Measurements from ENCODE around the gene RUFY4. TPM values are rescaled to one million over a fixed set of nuclear protein-coding genes. Genes with fewer than 3 reads are reported as not detected.
A peak's percentile ranks its signal among the peaks of the same experiment; 100 is the strongest.
"Not testable (repeated sequence)": the region's sequence is repeated elsewhere in the genome, so short reads cannot be mapped to it uniquely, and the experiment has no call there.

The RUFY4 gene, protein sequence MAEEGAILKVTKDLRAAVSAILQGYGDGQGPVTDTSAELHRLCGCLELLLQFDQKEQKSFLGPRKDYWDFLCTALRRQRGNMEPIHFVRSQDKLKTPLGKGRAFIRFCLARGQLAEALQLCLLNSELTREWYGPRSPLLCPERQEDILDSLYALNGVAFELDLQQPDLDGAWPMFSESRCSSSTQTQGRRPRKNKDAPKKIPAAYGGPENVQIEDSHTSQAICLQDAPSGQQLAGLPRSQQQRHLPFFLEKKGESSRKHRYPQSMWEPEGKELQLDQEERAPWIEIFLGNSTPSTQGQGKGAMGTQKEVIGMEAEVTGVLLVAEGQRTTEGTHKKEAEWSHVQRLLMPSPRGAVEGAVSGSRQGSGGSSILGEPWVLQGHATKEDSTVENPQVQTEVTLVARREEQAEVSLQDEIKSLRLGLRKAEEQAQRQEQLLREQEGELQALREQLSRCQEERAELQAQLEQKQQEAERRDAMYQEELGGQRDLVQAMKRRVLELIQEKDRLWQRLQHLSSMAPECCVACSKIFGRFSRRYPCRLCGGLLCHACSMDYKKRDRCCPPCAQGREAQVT
- under 1 TPM in 2 of 4 donors, not detected in 2; 0.60 to 0.95 TPM for total RNA-seq

DNA sequence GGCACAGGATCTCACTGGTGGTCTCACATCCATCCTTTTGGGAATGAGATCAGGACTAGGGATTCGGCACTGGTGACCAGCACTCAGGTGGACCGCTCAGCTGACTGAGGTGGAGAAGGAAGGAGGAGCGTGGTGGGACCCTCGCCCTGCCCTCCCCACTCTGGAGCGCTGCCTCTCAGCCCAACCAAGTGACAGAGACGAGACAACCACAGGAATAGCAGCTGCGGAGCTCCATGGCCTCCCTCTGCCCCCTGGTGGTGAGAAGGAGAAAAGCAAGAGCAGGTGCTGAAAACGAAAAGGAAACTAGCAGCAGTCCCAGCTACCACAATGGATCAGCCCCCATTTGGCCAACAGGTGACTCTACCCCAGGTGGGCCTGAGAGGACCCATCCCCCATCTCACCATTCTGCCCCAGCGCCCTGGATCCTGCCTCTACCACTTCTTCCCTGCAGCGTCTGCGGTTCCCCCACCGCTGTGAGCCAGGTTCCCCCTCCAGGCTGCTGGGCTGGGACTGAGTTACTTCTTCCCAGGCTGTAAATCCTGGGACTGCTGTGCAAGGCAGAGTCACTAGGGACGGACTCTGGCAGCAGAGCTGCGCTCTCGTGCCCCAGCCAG is at the start of gene RUFY4:
Gene RUFY4, plus strand, starts transcription at position 533 of the 614 bp plus-strand sequence. CDS start 1,353 bp downstream, outside the sequence.
- ATAC-seq (ENCODE audit: low FRiP score) = peak; percentile 79

DNA sequence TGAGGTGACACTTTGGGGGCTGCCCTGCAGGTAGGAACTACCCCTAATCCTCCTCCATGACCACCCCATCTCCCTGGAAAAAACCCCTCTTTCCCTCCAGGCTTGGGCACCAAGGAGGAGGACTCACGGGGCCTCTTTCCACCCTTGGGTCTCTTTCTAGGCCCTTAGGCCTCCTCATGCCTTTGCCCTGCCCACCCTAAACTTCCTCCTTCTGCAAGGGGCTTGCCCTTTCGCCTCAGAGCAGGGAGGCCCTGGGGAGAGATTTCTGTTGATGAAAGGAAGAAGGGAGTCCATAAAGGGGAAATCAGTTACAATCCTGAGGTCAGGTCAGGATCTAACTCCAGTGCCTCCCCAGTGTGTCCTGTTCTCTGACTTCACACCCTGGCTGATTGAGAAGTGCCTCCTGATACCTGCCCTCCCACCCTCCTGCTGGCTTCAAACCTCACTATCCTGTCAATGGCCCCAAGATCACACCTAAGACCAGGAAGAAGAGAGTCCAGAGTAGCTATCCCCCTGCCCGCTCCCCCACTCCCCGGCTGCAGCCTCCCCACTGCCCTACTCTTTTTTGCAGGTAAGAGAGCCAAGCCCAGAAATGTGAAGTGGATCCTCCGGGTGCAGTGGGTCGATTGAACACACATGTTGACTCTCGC is 49.5 kb upstream of the RUFY4 start:
- TF ChIP-seq, protein P1, sequence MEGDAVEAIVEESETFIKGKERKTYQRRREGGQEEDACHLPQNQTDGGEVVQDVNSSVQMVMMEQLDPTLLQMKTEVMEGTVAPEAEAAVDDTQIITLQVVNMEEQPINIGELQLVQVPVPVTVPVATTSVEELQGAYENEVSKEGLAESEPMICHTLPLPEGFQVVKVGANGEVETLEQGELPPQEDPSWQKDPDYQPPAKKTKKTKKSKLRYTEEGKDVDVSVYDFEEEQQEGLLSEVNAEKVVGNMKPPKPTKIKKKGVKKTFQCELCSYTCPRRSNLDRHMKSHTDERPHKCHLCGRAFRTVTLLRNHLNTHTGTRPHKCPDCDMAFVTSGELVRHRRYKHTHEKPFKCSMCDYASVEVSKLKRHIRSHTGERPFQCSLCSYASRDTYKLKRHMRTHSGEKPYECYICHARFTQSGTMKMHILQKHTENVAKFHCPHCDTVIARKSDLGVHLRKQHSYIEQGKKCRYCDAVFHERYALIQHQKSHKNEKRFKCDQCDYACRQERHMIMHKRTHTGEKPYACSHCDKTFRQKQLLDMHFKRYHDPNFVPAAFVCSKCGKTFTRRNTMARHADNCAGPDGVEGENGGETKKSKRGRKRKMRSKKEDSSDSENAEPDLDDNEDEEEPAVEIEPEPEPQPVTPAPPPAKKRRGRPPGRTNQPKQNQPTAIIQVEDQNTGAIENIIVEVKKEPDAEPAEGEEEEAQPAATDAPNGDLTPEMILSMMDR (IDR thresholded peaks at IDR 0.05) = no peak
- DNase-seq (ENCODE audit: low spot score) (no peak), ATAC-seq (ENCODE audit: low FRiP score) (no peak)

More for the DNA sequence above, at the start of gene RUFY4:
- DNase-seq (ENCODE audit: low spot score) = not testable (repeated sequence)
- TF ChIP-seq, protein P1 (IDR thresholded peaks at IDR 0.05) = peak in 1 of 3 donors; percentile 47

DNA sequence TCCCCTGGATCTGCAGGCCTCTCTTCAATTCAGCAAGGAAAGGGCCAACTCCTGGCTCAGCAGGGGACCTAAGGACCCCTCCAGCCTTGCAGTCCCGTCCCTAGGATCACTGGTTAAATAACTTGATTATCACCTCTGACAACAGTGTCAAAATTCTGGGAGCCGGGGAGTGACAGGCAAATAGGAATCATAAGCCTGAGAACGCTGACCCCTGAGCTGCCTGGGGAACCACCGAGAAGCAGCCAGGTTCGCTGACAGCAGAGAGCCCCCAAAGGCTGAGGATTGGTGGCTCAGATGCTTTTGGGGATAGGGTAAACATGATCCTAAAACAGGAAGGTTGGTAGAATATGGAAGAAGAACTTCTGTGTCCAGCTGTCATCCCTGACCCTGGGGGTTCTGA is 48.8 kb upstream of the RUFY4 start:
- ATAC-seq (ENCODE audit: low FRiP score) (no peak), DNase-seq (ENCODE audit: low spot score) (no peak)
- TF ChIP-seq, protein P1 (IDR thresholded peaks at IDR 0.05) = no peak

DNA sequence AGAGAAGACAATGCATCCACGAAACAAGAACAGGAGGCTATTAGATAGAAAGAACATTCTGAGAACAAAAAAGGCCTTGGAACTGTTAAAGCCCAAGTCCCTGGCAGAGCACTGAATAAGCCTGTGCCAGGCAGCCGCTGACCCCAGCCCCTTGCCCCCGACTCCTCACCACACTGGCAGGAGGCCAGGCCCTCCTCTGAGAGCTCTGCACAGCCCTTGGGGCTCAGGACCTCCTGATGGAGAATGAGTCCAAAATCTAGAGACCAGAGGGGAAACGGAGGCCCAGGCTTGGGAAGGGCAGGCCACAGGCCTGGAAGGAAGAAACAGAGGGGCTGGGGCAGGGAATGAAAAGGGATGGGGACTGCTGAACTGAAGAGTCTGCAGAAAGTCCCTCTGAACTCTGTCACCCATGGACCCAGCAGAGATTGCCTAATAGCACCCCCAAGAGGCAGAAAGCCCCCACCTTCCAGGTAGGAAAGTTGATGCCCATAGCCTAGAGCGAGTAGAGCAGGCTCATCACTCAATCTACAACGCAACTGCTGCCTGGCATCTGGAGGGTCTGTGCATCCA is 48.0 kb upstream of the RUFY4 start:
- TF ChIP-seq, protein P1 (IDR thresholded peaks at IDR 0.05) = no peak
- no peak for ATAC-seq (ENCODE audit: low FRiP score)
- no peak for DNase-seq (ENCODE audit: low spot score)

DNA sequence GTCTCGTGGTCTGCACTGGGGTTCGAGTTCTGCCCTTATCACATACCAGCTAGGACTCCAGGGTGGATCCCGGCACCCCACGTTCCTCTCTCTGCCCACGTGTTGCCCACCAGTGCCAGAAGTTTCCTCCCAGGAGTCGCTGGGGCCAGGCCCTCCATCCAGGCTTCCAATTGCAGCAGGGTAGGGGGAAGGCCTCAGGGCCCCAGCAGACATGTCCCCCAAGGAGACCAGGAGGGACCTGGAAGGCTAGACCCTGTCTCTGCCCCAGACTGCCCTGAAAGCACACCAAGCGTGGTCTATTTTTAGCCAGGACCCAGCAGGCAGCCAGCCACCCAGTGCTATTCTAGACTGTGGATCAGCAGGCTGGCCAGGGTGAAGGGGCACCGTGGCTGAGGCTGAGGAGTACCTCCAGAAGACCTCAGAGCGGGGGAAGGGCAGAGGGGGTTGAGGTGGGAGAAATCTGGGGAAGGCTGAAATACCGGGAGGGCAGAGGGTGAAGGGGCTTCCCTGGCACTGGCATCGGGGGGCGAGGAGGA is 47.4 kb upstream of the RUFY4 start:
- DNase-seq (ENCODE audit: low spot score) (no peak), ATAC-seq (ENCODE audit: low FRiP score) (no peak)
- TF ChIP-seq, protein P1 (IDR thresholded peaks at IDR 0.05) = no peak

DNA sequence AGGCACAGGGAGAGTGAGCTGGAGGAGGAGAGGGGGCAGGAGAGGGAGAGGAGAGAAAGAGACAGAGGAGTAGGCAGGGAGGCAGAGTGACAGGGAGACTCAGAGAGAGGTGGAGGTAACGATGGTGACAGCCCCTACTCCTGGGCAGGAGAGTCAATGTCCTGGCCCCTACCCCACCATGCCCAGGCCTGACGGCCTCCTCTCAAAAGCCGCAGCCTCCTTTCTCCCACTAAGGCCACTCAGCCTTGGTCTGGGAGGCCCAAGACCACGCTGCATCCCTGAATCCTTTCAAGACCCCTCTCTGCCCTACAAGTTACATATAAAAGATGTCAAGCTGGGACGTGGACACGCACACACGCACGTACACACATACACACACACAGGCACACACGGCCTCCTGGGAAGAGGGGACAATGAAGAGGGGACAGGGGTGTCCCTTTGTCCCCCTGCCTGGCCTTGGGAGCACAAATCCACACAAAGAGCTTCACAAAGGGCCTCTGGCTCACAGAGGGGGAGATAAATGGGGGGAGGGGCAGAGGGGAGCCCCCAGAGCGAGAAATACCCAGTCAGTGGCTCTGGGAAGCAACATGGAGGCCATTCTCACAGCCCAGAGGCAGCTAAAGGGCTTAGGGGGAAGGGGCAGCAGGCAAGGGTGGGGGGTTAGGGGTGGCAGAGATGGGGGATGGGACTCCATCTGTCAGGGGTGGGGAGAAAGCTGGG is 46.8 kb upstream of the RUFY4 start:
- TF ChIP-seq, protein P1 (IDR thresholded peaks at IDR 0.05) = no peak
- DNase-seq (ENCODE audit: low spot score) (no peak), ATAC-seq (ENCODE audit: low FRiP score) (no peak)
